HepG2 (cell line): ENCODE data around the gene GPR176. TPM values are rescaled to one million over a fixed set of nuclear protein-coding genes. Genes with fewer than 3 reads are reported as not detected.

Experiments
- ATAC-seq: fragments of 200-7000 bp; cut with Tn5 transposase; 3 replicates; pipeline ENCODE4 v1.9.1; 2020; ENCODE audit warnings: mild to moderate bottlenecking, moderate library complexity
- BruUV-seq: library from RNA; stranded (reverse); fragments of 400-500 nt; replicated peaks from 2 replicates; lab custom pipeline; 2021; lab: Mats Ljungman, UMichigan
- CTCF ChIA-PET: fragments of 300-600 bp; formaldehyde crosslinking; extraction: SDS; loops from one replicate; lab custom pipeline; 2021; ENCODE audit warnings: low total read pairs, inconsistent platforms, low intra/inter-chr PET ratio; lab: Yijun Ruan, JAX
- POLR2A ChIA-PET: fragments of 350-600 bp; sonication (Branson Sonifier 250); formaldehyde crosslinking; loops from one replicate; lab custom pipeline; 2020; ENCODE audit warnings: antibody characterized with exemption, inconsistent platforms; lab: Yijun Ruan, JAX
- DNase-seq: peaks from one replicate; pipeline ENCODE4 v3.0.0-alpha.2; 2015; ENCODE audit warnings: low spot score
- FAIRE-seq: peaks from 3 replicates; lab custom pipeline; 2011; peaks lifted over from hg19 to GRCh38; lab: Jason Lieb, UNC
- H2AFZ ChIP-seq: one replicate; pipeline ENCODE4 v1.6.1; 2011; ENCODE audit warnings: low read length, inconsistent platforms
- H3K27ac ChIP-seq: fragments of 300-600 bp; 3 replicates; pipeline ENCODE4 v1.8.0; 2011; ENCODE audit warnings: mixed run types, mild to moderate bottlenecking, mixed read lengths, low read length, inconsistent platforms; ENCODE audit not compliant: insufficient read depth; ENCODE audit errors: extremely low read length
- H3K27me3 ChIP-seq, 2 experiments: fragments of 200-600 bp in 1 of 2; 2 replicates in 1 of 2; 3 replicates in 1 of 2; pipeline versions ENCODE4 v1.6.0 to v1.8.0; 2011; ENCODE audit warnings: low read length in 2 of 2, mild to moderate bottlenecking in 2 of 2, moderate library complexity in 2 of 2, inconsistent platforms in 1 of 2; ENCODE audit not compliant: insufficient read depth in 2 of 2, control insufficient read depth in 1 of 2
- H3K36me3 ChIP-seq, 2 experiments: fragments of 200-600 bp in 1 of 2; replicated peaks in 1 of 2; 2 replicates in 1 of 2; 3 replicates in 1 of 2; pipeline versions ENCODE4 v1.5.1 to v1.8.0; 2011; ENCODE audit warnings: low read length in 2 of 2, inconsistent platforms in 1 of 2; ENCODE audit not compliant: insufficient read depth in 2 of 2, control insufficient read depth in 1 of 2
- H3K4me1 ChIP-seq: 2 replicates; pipeline ENCODE4 v1.5.1; 2012; ENCODE audit warnings: low read length, inconsistent platforms; ENCODE audit not compliant: insufficient read depth
- H3K4me2 ChIP-seq: 2 replicates; pipeline ENCODE4 v1.6.0; 2011; ENCODE audit warnings: low read depth, low read length, inconsistent platforms
- H3K4me3 ChIP-seq, 3 experiments: fragments of 200-600 bp in 1 of 3; sonication (generic), shearing (Covaris generic) in 1 of 3; replicated peaks in 1 of 3; 2 replicates each; pipeline ENCODE4 v1.5.1; 2011 to 2016; ENCODE audit warnings: low read length in 3 of 3, inconsistent platforms in 2 of 3, low read depth in 2 of 3, mild to moderate bottlenecking in 2 of 3, control low read depth in 1 of 3, mixed read lengths in 1 of 3; ENCODE audit not compliant: insufficient read depth in 1 of 3
- H3K79me2 ChIP-seq: one replicate; pipeline ENCODE4 v1.6.1; 2011; ENCODE audit warnings: low read length, inconsistent platforms; ENCODE audit not compliant: insufficient read depth
- H3K9ac ChIP-seq: 2 replicates; pipeline ENCODE4 v1.6.0; 2011; ENCODE audit warnings: mild to moderate bottlenecking, low read depth, low read length, inconsistent platforms; ENCODE audit not compliant: insufficient read depth
- H3K9me3 ChIP-seq: 2 replicates; pipeline ENCODE4 v1.5.1; 2012; ENCODE audit warnings: mild to moderate bottlenecking, low read length
- H4K20me1 ChIP-seq: 2 replicates; pipeline ENCODE4 v1.6.0; 2011; ENCODE audit warnings: inconsistent platforms, mild to moderate bottlenecking, low read length, moderate library complexity; ENCODE audit not compliant: insufficient read depth
- ADNP ChIP-seq: sonication (generic); formaldehyde crosslinking; IDR thresholded peaks from 2 replicates; pipeline ENCODE4 v1.4.0; 2020; ENCODE audit warnings: missing genetic modification reagents
- DR1 ChIP-seq: sonication (generic); formaldehyde crosslinking; IDR thresholded peaks from 2 replicates; pipeline ENCODE4 v1.8.0; 2021; ENCODE audit warnings: mild to moderate bottlenecking, missing genetic modification reagents, inconsistent platforms
- E2F5 ChIP-seq: sonication (generic); formaldehyde crosslinking; conservative IDR thresholded peaks from 2 replicates; pipeline ENCODE4 v1.4.0; 2020; ENCODE audit warnings: missing genetic modification reagents
- FOXK2 ChIP-seq: fragments of 450-650 bp; IDR thresholded peaks from 2 replicates; pipeline ENCODE4 v1.6.1; 2016
- GFI1 ChIP-seq: sonication (generic); formaldehyde crosslinking; IDR thresholded peaks from 2 replicates; pipeline ENCODE4 v1.5.0; 2020; ENCODE audit warnings: missing genetic modification reagents, mild to moderate bottlenecking, borderline replicate concordance
- KLF16 ChIP-seq, 2 experiments: sonication (generic) in 1 of 2; formaldehyde crosslinking in 1 of 2; IDR thresholded peaks; 2 replicates each; pipeline versions ENCODE4 v1.6.1 to v1.8.0; 2016 to 2023; ENCODE audit warnings: missing genetic modification reagents in 2 of 2, missing compliant biosample characterization in 1 of 2
- MXI1 ChIP-seq: IDR thresholded peaks from 3 replicates; pipeline ENCODE4 v1.6.1; 2012; ENCODE audit warnings: low read depth, low read length, inconsistent platforms, borderline replicate concordance
- SCMH1 ChIP-seq: sonication (generic); formaldehyde crosslinking; IDR thresholded peaks from 2 replicates; pipeline ENCODE4 v1.9.0; 2021; ENCODE audit warnings: missing genetic modification reagents, mild to moderate bottlenecking, borderline replicate concordance
- SP1 ChIP-seq, 2 experiments: fragments of 450-650 bp in 1 of 2; sonication (generic) in 1 of 2; formaldehyde crosslinking in 1 of 2; IDR thresholded peaks; 2 replicates each; pipeline versions ENCODE4 v1.4.0 to v1.6.1; 2016 to 2020; ENCODE audit warnings: missing genetic modification reagents in 1 of 2
- TAF1 ChIP-seq: sonication (generic); formaldehyde crosslinking; IDR thresholded peaks from 2 replicates; pipeline ENCODE4 v1.4.0; 2020; ENCODE audit warnings: missing genetic modification reagents
- ZNF232 ChIP-seq: sonication (generic); formaldehyde crosslinking; IDR thresholded peaks from 2 replicates; pipeline ENCODE4 v1.4.0; 2020; ENCODE audit warnings: missing genetic modification reagents, borderline replicate concordance
- ZNF484 ChIP-seq: sonication (generic); formaldehyde crosslinking; IDR thresholded peaks from 2 replicates; pipeline ENCODE4 v1.5.1; 2020; ENCODE audit warnings: mild to moderate bottlenecking, low read depth, missing genetic modification reagents, borderline replicate concordance
- ZNF550 ChIP-seq: sonication (generic); formaldehyde crosslinking; IDR thresholded peaks from 2 replicates; pipeline ENCODE4 v1.4.0; 2020; ENCODE audit warnings: mild to moderate bottlenecking, missing genetic modification reagents, borderline replicate concordance
- WGBS: methylation state at CpG from one replicate; pipeline ENCODE4 v1.1.6; 2017; ENCODE audit warnings: low lambda C conversion rate; 5-methylcytosine and 5-hydroxymethylcytosine counted together
- in situ Hi-C: cut with HindIII; loops from 2 replicates; pipeline ENCODE4 v1.10.0; 2017; ENCODE audit warnings: low pct_unique_long_range_greater_than_20kb; ENCODE audit not compliant: extremely low pct_ligation_motif_present
- intact Hi-C: fragments of 100-400 bp; cut with micrococcal nuclease; formaldehyde crosslinking; loops from one replicate; pipeline ENCODE4 v1.10.0; 2022; ENCODE audit not compliant: unreplicated experiment
- polyA plus RNA-seq, 8 experiments: library from polyadenylated mRNA; depleted of rRNA in 3 of 8; stranded (reverse) in 7 of 8; unstranded in 1 of 8; fragments of >200 nt; fragmentation: Illumina TruSeq in 4 of 8; extraction: Trizol in 4 of 8; gene quantifications; 2 replicates each; pipeline versions ENCODE4 v1.2.1 to v1.2.3, GENCODE V29; 2011 to 2016; ENCODE audit warnings: low read depth in 4 of 8, missing spikeins in 1 of 8, mixed read lengths in 1 of 8; ENCODE audit not compliant: insufficient read depth in 1 of 8
- total RNA-seq, 5 experiments: library from RNA; depleted of rRNA; stranded (reverse); fragments of >200 nt; fragmentation: Illumina TruSeq; extraction: Trizol; gene quantifications; 2 replicates each; pipeline ENCODE4 v1.2.3, GENCODE V29; 2016; ENCODE audit warnings: low read depth in 1 of 5

GPR176 gene
- total and polyA plus RNA-seq, 2 of the 13 experiments (the other 11 are each of a cell fraction or from before 2014, with no cell fraction given), result 0.11 to 0.20 TPM

GRCh38 chr15:39833515-39833981, 86.5 kb downstream of the GPR176 start:
- H3K27ac ChIP-seq, result no peak overlapping the region
- FAIRE-seq, result no peak
- ATAC-seq, result no peak
- intact Hi-C loops, result no loop called here
- no peak for DNase-seq
- no peaks in the 10 kb centered on the region for H3K79me2 ChIP-seq
- POLR2A ChIA-PET, result no interaction called here
- TF ChIP-seq TAF1 (CRISPR knock-in tag) (no peak), SCMH1 (CRISPR knock-in tag) (no peak), ADNP (CRISPR knock-in tag) (no peak), E2F5 (CRISPR knock-in tag) (no peak), ZNF484 (CRISPR knock-in tag) (no peak), ZNF550 (CRISPR knock-in tag) (no peak), ZNF232 (no peak), KLF16 (CRISPR knock-in tag; IDR thresholded peaks at IDR 0.05) (no peak), GFI1 (CRISPR knock-in tag) (no peak), DR1 (no peak), FOXK2 (no peak), SP1 (IDR thresholded peaks at IDR 0.05) (no peak), SP1 (CRISPR knock-in tag; IDR thresholded peaks at IDR 0.05) (no peak), MXI1 (no peak)
- TF ChIP-seq, all 625 proteins: peak for 0
- CTCF ChIA-PET, result no interaction called here
- in situ Hi-C loops, result no loop called here
- H3K36me3 ChIP-seq, result no peaks in the 10 kb centered on the region
- no TSS peak for BruUV-seq
- no peak overlapping the region for H3K9ac ChIP-seq
- no peaks in the 10 kb centered on the region for H3K9me3 ChIP-seq
- no peak overlapping the region for H3K4me3 ChIP-seq
- H2AFZ ChIP-seq, result no peak overlapping the region
- 29% methylated on average over 3 of the region's 3 CpGs for WGBS
- no peaks in the 10 kb centered on the region for H4K20me1 ChIP-seq
- no peaks in the 10 kb centered on the region for H3K4me1 ChIP-seq
- H3K27me3 ChIP-seq, result peaks cover 0 to 1% of the 10 kb centered on the region in 2 experiments; a peak in 2 of 5 replicates
- H3K4me2 ChIP-seq, result no peak overlapping the region
